HG03521 (cell line): ENCODE results near the gene TAF4B.

ENCODE experiments used
- ATAC-seq: cut with Tn5 transposase; IDR thresholded peaks from one replicate; pipeline ENCODE4 v1.9.1; 2021; ENCODE audit warnings: mild to moderate bottlenecking, moderate library complexity; ENCODE audit not compliant: unreplicated experiment

The TAF4B gene

GRCh38 chr18:26304511-26304910 is 78.3 kb downstream of the TAF4B start:
- no peak for ATAC-seq

GRCh38 chr18:26307161-26307773 is 81.0 kb downstream of the TAF4B start:
- ATAC-seq: peak; percentile 72

- no peak for ATAC-seq
Measured at GRCh38 chr18:26309281-26309680, 83.0 kb downstream of the TAF4B start.

- ATAC-seq: no peak
Measured at GRCh38 chr18:26312199-26312598, 86.0 kb downstream of the TAF4B start.

- ATAC-seq: no peak
Measured at GRCh38 chr18:26317398-26317797, 91.2 kb downstream of the TAF4B start.

GRCh38 chr18:26320686-26321085 is 94.4 kb downstream of the TAF4B start:
- ATAC-seq: no peak

- no peak for ATAC-seq
Measured at GRCh38 chr18:26322890-26323653, 96.8 kb downstream of the TAF4B start.

- ATAC-seq: no peak
Measured at GRCh38 chr18:26325771-26326170, 99.5 kb downstream of the TAF4B start.

- ATAC-seq: no peak
Measured at GRCh38 chr18:26327062-26327461, 100.8 kb downstream of the TAF4B start.

- ATAC-seq: no peak
Measured at GRCh38 chr18:26332991-26333390, 106.7 kb downstream of the TAF4B start.

GRCh38 chr18:26335156-26335555 is 108.9 kb downstream of the TAF4B start:
- no peak for ATAC-seq

- ATAC-seq: no peak
Measured at GRCh38 chr18:26335571-26336487, 109.6 kb downstream of the TAF4B start.

GRCh38 chr18:26336572-26336971 is 110.3 kb downstream of the TAF4B start:
- ATAC-seq: no peak

- no peak for ATAC-seq
Measured at GRCh38 chr18:26342646-26343045, 116.4 kb downstream of the TAF4B start.

- ATAC-seq: no peak
Measured at GRCh38 chr18:26350961-26351360, 124.7 kb downstream of the TAF4B start.

GRCh38 chr18:26356045-26356785 is 130.0 kb downstream of the TAF4B start:
- ATAC-seq: peak; percentile 65

- no peak for ATAC-seq
Measured at GRCh38 chr18:26357960-26358359, 131.7 kb downstream of the TAF4B start.

GRCh38 chr18:26362021-26362420 is 135.8 kb downstream of the TAF4B start:
- ATAC-seq: no peak

GRCh38 chr18:26367425-26367824 is 141.2 kb downstream of the TAF4B start:
- no peak for ATAC-seq

- ATAC-seq: no peak
Measured at GRCh38 chr18:26370037-26370436, 143.8 kb downstream of the TAF4B start.

- no peak for ATAC-seq
Measured at GRCh38 chr18:26376105-26376504, 149.9 kb downstream of the TAF4B start.
